Adrenal gland (tissue), 5 donors: ENCODE measurements around the gene ZP4.

Experiments used
- POLR2A ChIP-seq, 2 donors: fragments of 450-650 bp; IDR thresholded peaks; one replicate each; pipeline ENCODE4 v1.6.1; 2017; ENCODE audit warnings: antibody characterized with exemption in 2 of 2, mild to moderate bottlenecking in 2 of 2, moderate library complexity in 1 of 2
- TF ChIP-seq, protein P1 (sequence below), 6 experiments: fragments of 450-650 bp in 4 of 6; fragments of 200-600 bp in 2 of 6; sonication (generic) in 1 of 6; IDR thresholded peaks; 1 replicate in 5 of 6; 2 replicates in 1 of 6; pipeline versions ENCODE4 v1.5.1 to v1.8.0; 2016 to 2021; ENCODE audit warnings: antibody characterized with exemption in 6 of 6, mild to moderate bottlenecking in 2 of 6, moderate library complexity in 1 of 6
- donor health status: DM: no; HTN: no; CAD: no.

- TF ChIP-seq, protein P1, sequence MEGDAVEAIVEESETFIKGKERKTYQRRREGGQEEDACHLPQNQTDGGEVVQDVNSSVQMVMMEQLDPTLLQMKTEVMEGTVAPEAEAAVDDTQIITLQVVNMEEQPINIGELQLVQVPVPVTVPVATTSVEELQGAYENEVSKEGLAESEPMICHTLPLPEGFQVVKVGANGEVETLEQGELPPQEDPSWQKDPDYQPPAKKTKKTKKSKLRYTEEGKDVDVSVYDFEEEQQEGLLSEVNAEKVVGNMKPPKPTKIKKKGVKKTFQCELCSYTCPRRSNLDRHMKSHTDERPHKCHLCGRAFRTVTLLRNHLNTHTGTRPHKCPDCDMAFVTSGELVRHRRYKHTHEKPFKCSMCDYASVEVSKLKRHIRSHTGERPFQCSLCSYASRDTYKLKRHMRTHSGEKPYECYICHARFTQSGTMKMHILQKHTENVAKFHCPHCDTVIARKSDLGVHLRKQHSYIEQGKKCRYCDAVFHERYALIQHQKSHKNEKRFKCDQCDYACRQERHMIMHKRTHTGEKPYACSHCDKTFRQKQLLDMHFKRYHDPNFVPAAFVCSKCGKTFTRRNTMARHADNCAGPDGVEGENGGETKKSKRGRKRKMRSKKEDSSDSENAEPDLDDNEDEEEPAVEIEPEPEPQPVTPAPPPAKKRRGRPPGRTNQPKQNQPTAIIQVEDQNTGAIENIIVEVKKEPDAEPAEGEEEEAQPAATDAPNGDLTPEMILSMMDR (IDR thresholded peaks at IDR 0.05) = peak; percentile 26 to 54 (median 48)
- no peak for TF ChIP-seq POLR2A (IDR thresholded peaks at IDR 0.05)
Observed at GRCh38 chr1:237901299-237901934, 10.7 kb upstream of the ZP4 start.
